ENCODE measurements around the gene CC2D1A.

The CC2D1A gene

DNA sequence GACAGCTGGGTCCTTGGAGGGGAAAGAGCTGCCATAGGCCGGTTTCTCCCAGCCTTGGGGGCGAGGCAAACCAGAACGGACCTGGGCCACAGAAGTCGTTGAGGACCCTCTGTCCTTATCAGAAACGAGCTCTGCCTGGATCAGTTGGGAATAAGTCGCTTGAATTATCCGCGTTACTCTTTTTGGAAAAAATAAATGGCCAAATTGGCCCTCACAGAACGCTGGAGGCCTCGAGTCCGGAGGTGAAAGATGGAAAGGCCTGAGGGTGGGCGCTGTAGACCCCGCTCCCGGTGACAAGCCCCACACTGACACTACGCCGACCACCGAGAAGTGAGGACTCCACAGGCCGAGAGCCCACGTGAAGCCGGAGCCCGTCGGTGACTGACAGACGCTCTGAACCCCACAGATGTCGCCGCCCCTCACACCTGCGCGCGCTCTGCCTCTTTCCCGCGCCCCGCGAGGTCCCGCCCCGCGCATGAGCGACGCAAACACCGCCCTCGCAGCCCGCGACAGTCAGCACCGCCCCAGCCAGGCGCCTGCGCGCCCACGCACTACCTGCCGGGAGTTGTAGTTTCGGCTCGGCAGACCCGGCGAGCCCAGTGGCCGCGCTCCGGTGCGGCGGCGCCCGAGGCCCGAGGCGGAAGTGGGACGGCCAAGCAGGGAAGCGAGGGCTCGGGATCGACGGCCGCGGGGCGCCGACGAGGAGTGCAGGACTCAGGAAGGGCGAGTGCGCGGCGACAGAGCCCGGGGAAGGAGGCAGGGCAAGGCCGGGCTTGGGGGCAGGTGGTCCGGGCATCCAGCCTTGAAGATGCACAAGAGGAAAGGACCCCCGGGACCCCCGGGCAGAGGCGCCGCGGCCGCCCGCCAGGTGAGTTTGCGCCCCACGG lies at the start of gene CC2D1A, which contains the start of gene BRME1:
Gene CC2D1A, plus strand, starts transcription at position 568 of the 887 bp plus-strand sequence. Its CDS starts 241 bp downstream, at position 809.
Gene BRME1, minus strand, starts transcription at position 484 of the 887 bp plus-strand sequence. CDS start 1,225 bp downstream, outside the sequence.
- in situ Hi-C loops (cut with HindIII; ENCODE audit: low sequenced_read_pairs): no loop called here

DNA sequence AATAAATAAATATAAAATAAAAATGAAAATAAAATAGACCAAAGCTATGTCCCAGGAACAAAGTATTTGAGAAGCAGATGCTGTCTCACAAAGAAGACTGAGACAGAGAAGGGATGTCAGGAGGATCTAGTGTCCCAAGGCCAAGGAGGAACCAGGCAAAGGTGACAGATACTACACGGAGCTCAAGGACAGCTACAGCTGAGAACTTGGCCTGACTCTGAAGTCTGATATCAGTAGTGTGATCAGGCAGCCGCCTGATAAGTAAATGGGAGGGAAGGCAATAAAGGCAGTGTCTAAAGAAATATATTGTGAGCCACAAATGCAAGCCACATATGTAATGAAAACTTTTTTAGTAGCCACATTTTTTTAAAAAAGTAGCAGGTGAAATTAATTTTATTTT lies 49.5 kb upstream of the CC2D1A start:
- in situ Hi-C loops (cut with HindIII; ENCODE audit: low sequenced_read_pairs): no loop called here

DNA sequence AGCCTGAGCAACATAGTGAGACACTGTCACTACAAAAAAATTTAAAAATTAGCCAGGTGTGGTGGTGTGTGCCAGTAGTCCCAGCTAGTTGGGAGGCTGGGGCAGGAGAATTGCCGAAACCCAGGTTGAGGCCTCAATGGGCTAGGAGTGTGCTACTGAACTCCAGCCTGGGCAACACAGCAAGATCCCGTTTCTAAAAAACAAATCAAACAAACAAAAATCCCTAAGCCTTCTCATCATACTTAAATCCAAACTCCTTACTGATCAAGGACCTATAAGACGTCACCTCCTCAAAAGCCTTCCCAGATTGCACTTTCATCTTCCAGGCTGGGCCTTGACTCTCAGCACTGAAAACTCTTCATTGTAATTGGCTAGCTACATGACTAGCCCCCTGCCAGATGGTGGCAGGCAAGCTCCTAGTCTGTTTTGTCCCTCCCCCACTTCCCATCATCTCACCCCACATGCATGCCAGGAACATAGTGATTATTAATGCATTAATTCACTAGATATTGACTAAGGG lies 46.6 kb upstream of the CC2D1A start:
- in situ Hi-C loops (cut with HindIII; ENCODE audit: low sequenced_read_pairs): no loop called here

DNA sequence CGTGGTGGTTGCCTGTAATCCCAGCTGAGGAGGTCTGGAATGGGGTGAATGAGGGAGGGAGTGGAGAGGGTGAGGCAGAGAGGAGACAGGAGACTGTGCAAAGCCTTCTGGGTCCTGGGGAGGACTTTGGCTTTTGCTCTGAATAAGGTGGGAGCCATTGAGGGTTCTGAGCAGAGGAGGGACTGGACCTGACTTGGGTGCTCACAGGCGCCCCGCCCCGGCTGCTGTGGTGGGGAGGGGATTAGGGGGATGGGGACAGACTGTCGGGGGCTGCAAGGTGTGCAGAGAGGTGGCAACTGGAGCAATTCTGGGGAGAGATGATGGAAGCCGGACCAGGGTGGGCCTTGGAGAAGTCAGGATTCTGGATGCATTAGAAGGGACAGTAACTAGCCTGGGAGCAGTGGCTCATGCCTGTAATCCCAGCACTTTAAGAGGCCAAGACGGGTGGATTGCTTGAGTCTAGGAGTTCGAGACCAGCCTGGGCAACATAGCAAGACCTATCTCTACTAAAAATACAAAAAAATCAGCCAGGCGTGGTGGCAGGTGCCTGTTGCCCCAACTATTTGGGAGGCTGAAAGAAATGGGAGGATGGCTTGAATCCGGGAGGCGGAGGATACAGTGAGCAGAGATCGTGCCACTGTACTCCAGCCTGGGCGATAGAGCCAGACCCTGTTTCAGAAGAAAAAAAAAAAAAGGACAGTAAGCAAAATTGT lies 45.2 kb upstream of the CC2D1A start:
- in situ Hi-C loops (cut with HindIII; ENCODE audit: low sequenced_read_pairs): no loop called here

DNA sequence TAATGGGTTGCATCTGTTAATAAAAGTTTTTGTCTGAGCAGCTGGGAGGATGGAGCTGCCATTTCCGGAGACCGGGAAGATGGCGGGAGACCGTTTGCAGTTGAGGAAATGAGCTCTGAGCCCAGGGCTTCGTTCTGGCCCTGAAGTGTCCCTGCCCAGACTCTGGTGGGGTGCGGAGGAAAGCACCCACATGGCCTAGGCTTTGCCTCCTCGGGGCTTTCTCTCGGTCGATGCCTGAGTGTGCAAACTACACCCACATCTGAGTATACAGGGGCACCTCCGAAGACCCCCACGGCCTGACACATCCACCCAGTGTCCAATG lies 44.6 kb upstream of the CC2D1A start:
- in situ Hi-C loops (cut with HindIII; ENCODE audit: low sequenced_read_pairs): no loop called here

DNA sequence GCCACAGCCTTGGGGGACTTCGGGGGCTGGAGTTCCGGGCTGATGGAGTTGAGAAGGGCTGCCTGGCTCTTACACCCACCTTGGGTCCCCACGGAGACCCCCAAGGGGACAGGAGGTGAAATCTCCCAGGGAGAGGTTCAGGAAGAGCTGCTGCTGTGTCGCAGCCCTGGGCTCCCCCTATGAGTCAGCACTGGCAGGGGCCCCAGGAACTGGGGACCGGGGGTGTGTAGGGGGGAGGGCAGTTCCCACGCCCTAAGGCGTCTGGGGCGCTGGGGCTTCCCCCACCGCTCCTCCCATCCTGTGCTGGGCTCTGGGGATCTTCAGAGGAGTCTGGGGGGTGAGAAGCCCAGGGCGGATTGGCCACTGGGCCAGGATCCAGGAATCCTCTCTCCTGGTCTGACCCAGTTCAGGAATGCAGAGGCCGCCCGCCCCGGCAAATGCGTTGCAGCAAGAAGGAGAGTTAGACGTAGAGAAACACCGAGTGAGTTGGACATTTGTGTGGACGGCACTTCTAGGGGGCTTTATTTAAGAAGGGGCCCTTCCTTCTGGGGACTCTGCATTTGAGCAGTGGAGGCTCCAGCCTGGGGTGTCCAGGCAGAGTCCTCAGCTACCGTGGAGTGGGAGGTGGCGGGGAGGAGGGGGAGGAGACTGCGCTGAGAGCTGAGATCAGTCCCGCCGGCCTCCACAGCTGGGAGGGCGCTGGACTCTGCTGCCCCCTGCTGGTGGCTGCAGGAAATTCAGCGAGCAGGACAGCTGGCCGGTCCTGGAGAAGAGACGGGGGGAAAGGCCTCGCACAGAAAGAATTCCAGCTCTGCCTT lies 44.1 kb upstream of the CC2D1A start:
- in situ Hi-C loops (cut with HindIII; ENCODE audit: low sequenced_read_pairs): no loop called here

DNA sequence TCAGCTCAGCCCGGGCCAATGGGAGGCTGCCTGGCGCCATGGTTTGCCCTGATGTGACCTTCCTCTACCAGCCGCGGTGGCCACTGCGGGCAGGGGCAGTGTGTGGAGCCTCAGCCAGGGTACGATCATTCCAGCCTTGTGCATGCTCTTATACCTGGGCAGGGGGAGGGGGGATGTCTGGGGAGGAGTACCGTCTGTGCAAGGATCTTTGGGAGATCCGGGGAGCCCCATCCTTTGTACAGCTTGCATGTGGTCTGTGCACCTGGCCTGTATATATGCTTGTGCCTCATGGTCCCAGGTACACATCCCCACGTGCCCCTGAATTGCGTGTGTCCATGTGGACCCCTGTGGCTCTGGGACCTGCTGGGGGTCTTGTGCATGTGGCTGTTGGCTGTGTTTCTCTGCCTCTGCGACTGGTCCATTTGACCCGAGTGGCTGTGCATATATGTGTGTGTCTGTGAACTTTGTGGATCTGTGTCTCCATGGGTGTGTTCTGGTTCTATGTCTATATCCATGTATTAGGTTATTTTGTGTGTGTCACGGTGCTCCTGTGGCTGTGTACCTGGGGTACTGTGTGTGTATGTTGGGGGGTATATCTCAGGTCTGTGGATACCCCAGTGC lies 41.8 kb upstream of the CC2D1A start:
- in situ Hi-C loops (cut with HindIII; ENCODE audit: low sequenced_read_pairs): no loop called here

DNA sequence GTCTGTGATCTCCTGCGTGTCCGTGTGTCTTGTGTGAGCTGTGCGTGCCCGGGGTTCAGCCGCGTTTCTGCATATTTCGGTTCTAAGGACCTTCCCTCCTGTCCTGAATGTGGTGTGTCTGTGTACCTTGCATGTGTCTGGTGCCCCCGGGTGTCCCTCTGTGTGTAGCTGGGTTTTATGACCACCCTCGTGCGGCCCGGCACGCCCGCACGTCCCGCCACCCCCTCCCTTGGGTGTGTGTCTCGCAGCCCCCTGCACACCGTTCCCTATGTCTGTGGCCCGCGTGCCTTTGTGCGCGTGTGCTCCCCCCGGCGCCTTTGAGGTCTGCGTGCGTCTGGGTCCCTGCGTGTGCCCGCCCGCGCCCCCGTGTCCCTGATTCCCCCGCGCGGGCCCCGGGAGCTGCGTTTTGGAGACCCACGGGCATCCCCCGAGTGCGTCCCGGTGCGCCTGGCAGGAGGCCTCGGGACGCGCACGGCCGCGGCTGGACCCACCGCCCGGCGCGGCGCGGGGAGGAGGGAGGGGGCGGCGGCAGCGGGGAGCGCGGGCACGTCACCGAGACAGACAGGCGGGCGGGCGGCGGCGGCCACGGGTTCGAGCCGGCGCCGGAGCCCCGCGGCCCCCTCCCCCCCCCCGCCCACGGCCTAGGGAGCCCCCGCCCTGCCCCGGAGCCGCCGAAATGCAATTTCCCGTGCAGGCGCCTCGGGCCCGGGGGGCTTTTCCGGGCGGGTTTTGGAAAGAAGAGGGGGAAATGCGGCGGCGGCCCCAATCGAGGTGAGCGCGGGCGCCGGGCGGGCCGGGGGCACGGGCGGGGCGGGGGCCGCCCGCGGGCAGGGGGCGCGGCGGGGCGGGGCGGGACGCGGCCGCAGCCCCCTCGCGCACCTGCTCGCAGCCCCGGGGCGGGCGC lies 41.1 kb upstream of the CC2D1A start:
- in situ Hi-C loops (cut with HindIII; ENCODE audit: low sequenced_read_pairs): no loop called here

DNA sequence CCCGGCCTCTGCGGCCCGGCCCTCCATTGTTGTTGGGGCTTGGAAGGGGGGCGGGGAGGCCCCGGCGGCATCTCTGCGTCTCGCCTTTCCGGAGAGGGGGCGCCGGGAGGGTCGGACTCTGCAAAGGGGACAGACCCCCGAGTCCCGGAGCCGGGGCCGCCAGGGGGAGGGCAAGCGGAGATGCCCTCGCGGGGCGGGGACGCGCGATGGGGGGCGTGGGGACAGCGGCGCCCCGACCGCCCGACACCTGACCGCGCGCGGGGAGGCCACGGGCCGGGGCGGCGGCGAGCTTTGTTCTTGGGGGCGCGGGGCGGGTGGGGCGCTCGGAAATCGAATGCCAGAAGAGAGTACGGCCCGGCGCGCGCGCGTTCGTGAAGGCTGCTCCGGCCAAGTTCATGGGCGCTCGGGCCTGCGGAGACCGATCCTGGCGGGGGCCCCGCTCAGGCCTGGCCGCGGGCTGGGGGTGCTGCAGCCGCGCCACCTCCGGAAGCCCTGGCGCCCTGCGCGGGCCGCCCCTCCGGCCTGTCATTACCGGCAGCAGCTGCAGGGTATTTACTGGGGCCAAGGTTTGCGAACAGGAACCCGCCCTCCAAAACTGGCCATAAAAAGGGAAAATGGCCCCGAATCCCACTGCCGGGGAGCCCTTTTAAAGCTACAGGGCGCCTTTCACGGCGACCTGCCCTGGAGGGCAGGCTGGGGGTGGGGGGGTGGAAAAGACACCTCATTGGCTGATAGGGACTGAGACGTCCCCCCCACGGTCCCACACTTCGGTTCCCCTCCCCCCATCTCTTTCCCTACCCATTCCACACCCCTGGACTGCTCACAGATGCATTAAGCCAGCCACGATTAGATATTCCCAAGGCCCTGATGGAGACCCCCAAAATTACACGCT lies 40.2 kb upstream of the CC2D1A start:
- in situ Hi-C loops (cut with HindIII; ENCODE audit: low sequenced_read_pairs): no loop called here

DNA sequence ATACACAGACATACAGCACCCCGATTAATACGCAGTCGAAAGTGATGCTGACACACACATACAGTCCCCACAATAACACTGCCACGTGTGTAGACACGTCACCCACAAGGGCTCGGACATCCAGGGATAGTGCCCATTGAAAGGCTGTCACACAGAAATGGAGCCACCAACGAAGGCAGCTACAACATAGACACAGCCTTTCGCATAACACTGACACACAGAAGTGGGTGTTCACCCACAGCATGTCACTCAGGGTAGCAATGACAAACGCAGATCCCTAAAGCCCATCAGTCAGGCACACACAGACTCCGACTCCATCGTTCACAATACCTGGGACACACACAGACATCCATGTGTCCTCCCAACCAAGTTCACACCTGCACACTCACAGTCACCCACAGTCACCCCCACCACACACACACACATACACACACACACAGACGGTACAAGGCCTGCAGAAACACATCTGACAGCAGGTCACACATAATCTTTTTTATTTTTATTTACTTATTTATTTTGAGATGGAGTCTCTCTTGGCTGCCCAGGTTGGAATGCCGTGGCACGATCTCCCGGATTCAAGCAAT lies 39.4 kb upstream of the CC2D1A start:
- in situ Hi-C loops (cut with HindIII; ENCODE audit: low sequenced_read_pairs): no loop called here

DNA sequence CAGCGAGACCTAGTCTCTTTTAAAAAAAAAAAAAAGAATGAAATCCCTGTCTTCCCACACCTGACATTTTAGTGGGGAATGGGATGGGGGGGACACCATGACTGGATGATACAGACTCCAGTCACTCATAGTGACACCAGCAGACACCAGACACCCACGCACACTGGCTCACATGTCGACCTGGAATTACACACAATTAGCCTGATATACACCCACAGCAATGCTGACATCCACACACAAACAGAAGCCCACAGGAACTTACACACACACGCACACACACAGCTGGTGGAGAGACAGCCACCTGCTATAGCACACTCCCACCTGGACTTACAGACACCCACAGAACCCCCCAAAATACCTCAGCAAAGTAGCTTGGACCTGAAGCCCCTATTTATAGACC lies 37.3 kb upstream of the CC2D1A start:
- in situ Hi-C loops (cut with HindIII; ENCODE audit: low sequenced_read_pairs): no loop called here

DNA sequence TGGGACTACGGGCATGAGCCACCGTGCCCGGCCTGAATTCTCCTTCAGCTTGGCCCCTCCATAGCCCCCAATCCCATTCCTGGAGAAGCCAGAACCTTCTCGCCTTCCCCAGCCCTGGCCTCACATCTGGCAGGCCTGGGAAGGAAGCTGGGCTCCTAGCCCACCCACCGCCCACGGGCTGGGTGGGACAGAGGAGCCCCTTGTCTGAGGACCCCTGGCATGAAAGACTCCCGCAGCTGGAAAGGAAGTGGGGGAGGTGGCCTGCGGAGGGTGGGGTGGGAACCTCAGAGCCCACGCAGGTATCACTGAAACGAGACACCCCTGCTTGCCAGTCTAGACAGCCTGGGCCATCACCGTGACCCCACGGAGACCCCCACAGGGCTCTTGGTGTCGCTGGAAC lies 36.7 kb upstream of the CC2D1A start:
- in situ Hi-C loops (cut with HindIII; ENCODE audit: low sequenced_read_pairs): no loop called here

DNA sequence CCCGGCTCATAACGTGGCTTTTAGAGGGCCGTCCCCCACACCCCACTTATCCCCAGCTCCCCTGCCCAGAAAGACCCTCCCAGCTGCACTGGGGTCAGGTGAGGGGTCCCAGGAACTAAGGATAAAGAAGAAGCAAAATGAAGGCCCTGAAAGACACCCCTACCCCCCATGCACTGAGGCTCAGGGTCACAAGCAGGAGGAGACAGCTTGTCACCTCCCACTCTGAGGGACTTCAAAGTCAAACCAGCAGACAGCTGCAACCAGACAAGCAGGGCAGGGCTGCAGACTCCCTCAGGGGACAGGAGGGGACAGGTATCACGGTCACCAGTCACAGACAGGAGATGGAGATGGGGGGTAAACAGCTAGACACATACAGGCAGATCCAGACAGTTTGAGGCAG lies 35.1 kb upstream of the CC2D1A start:
- in situ Hi-C loops (cut with HindIII; ENCODE audit: low sequenced_read_pairs): no loop called here

DNA sequence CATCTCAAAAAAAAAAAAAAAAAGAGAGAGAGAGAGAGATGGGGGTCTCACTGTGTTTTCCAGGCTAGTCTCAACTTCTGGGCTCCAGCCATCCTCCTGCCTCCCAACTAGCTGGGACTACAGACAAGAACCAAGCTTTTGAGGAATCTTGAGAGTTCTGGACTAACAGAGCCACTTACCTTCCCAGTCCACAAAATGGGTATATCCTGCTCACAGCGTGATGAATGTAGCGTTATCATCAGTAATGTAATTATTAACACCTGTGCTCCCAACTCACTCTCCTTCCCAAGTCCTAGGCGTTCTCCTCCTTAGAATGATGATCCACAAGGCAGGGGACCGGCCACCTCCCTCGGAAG lies 33.7 kb upstream of the CC2D1A start:
- in situ Hi-C loops (cut with HindIII; ENCODE audit: low sequenced_read_pairs): no loop called here

DNA sequence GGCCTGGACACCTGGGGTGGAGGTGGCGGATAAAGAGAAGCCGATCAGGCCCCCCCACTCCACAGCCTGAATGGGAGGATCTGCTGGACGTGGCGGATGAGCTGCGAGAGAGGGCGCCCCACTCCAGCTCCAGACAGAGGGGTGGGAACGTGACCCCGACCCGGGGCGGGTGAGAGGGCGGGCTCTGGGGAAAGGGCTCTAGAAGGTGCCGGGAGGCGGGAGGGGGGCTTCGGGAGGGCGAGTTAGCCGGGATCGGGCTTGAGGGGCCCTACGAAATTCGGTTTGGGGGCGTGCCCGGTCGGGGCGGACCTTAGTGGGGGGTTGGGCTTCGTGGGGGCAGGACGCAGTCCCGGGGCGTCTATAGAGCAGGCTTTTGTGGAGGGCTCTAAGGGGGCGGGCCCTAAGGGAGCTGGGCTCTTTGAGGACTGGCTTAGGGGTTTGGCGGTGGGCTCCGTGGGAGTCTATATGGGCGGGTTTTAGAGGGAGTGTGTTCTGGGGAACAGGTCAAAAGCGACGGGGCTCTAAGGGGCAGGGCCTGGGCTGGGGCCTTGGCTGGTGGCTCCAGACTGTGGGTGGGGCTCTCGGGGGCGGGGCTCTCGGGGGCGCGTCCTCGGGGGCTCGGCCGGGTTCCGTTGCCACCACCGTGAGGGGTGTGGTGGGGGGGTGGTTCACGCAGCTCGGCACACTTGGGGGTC lies 33.2 kb upstream of the CC2D1A start:
- in situ Hi-C loops (cut with HindIII; ENCODE audit: low sequenced_read_pairs): no loop called here

DNA sequence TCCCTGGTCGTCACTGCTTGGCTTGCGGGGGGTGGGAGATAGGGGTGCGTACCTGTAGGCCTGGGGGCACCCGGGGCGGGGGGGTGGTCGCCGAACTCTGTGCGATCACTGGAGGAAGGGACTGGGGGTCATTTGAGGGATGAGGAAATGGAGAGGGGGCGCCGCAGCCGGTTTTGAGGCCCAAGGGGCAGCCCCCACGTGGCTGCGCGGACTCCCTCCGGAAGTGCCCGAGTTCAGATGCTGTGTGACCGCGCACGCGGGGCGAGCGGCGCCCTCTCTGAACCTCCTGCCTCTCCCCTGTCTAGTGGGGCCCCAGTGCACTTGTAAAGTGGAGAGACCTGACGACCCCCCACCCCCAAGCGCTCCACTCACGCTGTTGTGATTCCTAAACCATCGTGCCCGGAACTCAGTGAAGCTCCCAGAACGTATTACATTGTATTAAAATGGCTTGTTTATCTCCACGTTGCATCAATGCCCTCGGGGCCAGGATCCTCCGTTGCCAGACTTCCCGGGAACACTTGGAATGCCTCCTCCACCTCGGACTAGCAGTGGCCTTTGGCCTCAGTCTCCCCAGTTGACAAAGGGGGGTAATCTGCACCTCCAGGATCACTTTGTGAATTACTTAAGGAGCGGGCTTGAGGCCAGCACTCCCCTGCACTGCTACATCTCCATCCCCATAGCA lies 32.0 kb upstream of the CC2D1A start:
- in situ Hi-C loops (cut with HindIII; ENCODE audit: low sequenced_read_pairs): no loop called here

DNA sequence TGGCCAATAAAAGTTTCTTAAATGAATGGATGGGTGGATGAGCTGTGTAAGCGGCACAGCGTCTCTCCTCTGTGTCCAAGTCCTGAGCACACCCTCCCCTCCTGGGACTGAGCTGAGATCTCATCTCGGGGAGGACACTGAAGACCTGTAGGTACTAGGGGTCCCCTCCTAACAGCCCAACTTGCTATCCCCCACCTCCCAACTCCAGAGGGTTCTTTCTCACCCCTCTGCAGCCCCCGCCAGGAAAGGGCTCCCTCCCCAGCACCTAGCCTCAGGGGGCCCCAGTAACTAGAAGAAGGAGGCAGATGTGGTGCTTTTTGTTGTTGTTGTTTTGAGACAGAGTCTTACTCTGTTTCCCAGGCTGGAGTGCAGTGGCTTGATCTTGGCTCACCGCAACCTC lies 30.2 kb upstream of the CC2D1A start:
- in situ Hi-C loops (cut with HindIII; ENCODE audit: low sequenced_read_pairs): loop anchor here (25.0 kb wide), 1 partner anchor 511 kb away; the partner anchor contains the start of gene ADGRE5
